Stimulated activated naive CD8-positive, alpha-beta T cell treated with anti-CD3 and anti-CD28 coated beads, Interleukin-15, amount 100 ng/mL, for 72 hours (primary cell): ENCODE data around the gene WNT3A.

Source experiments
- ATAC-seq: fragments of 150-1000 bp; cut with Tn5 transposase; 2 replicates; pipeline ENCODE4 v1.10.0; 2021; ENCODE audit warnings: mild to moderate bottlenecking, moderate library complexity
- DNase-seq, 2 donors: peaks; one replicate each; pipeline ENCODE4 v3.0.0; 2021 to 2022
- H3K27ac Mint-ChIP-seq, 2 donors: one replicate each; pipeline ENCODE4 v1.8.0; 2022; ENCODE audit warnings: mild to moderate bottlenecking in 2 of 2, mixed read lengths in 2 of 2, moderate library complexity in 2 of 2
- H3K27me3 Mint-ChIP-seq: one replicate; pipeline ENCODE4 v1.8.0; 2022; ENCODE audit warnings: mixed read lengths
- H3K4me1 Mint-ChIP-seq: one replicate; pipeline ENCODE4 v1.8.0; 2022; ENCODE audit warnings: mild to moderate bottlenecking, mixed read lengths
- H3K4me3 Mint-ChIP-seq, 2 donors: one replicate each; pipeline ENCODE4 v1.8.0; 2022; ENCODE audit warnings: mild to moderate bottlenecking in 2 of 2, mixed read lengths in 2 of 2, moderate library complexity in 1 of 2
- H3K9me3 Mint-ChIP-seq, 2 donors: one replicate each; pipeline ENCODE4 v1.8.0; 2022; ENCODE audit warnings: mixed read lengths in 2 of 2

The WNT3A gene

DNA sequence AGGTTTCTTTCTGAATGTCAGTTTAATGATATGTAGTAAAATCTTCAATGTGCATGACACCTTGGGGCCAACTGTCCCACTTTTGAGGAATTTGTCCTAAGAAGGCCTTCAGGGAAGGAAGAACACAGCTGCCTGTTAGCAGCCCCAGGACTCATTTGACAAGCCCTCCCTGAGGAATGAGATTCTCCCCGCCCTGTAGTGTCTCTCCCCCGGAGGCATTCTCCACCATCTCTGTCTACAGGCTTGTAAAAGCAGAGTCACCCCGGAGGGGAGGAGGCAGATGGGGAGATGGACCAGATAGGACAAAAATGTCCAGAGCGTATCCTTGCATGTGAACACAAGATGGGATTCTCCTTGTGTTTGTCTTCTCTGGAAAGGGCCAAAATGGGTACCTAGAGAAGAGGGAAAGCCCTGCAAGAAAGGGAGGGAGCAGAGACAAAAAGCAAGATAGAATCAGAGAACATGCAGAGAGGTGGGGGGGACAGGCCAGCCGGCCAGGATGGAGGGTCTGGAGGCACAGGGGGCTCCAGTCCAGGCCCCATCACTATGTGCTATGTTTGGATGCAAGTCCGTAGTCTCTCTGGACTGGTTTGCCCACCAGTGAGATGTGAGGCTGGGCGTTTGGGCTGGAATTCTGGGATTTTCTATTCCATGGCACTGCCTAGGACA lies 12.0 kb upstream of the WNT3A start:
- Mint-ChIP-seq H3K4me1 (no peaks in the 10 kb centered on the region), H3K9me3 (peaks cover 29 to 34% of the 10 kb centered on the region in 2 donors), H3K27me3 (peaks cover 33% of the 10 kb centered on the region), H3K27ac (peak overlapping the region in 1 of 2 donors; percentile 4), H3K4me3 (no peak overlapping the region)
- ATAC-seq: no peak
- DNase-seq: no peak

- DNase-seq: no peak
- H3K27me3 Mint-ChIP-seq: peaks cover 35% of the 10 kb centered on the region
- no peak overlapping the region for H3K27ac Mint-ChIP-seq
- no peak overlapping the region for H3K4me3 Mint-ChIP-seq
- H3K4me1 Mint-ChIP-seq: no peaks in the 10 kb centered on the region
- peaks cover 29 to 34% of the 10 kb centered on the region in 2 donors for H3K9me3 Mint-ChIP-seq
- no peak for ATAC-seq
Observed at GRCh38 chr1:227996187-227996950, 10.4 kb upstream of the WNT3A start.

DNA sequence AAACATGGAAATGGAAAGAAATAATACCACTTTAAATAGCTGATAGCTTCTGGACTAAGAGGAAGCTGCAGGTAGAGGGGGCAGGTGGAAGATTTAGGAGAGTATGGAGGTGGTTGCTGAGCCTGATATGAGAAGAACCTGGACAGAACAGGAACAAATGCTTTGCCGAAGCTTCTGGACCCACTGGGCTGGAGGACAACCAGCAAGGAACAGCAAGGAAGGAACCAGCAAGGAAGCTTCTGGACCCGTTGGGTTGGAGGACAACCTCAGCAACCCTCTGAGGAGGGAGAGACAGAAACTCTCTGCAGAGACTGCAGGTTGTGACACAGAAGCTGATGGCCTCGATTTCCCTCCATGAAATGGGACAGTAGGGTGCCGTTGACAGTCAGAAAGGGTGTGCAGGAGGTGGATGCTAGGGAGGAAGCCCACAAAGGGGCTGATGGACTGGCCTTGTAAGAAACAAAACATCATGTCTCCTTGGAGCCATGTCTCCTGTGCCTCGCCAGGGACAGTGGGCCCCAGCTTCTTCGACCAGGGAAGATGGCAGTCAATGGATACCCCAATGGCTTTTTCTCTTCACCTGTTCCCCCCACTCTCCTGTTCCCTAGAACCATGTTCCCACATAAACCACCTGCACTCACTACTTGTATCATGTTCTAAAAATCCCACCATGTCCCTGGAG lies 8.3 kb upstream of the WNT3A start:
- no peak overlapping the region for H3K4me3 Mint-ChIP-seq
- H3K27me3 Mint-ChIP-seq: peaks cover 52% of the 10 kb centered on the region
- H3K4me1 Mint-ChIP-seq: no peaks in the 10 kb centered on the region
- no peak for ATAC-seq
- H3K9me3 Mint-ChIP-seq: peaks cover 28 to 29% of the 10 kb centered on the region in 2 donors
- DNase-seq: no peak
- H3K27ac Mint-ChIP-seq: no peak overlapping the region

- Mint-ChIP-seq H3K27me3 (peaks cover 59% of the 10 kb centered on the region), H3K27ac (no peak overlapping the region), H3K4me3 (no peak overlapping the region), H3K9me3 (peaks cover 28 to 29% of the 10 kb centered on the region in 2 donors), H3K4me1 (peaks cover 4% of the 10 kb centered on the region)
- DNase-seq: peak; percentile 75 to 82
- peak; percentile 96 for ATAC-seq
Observed at GRCh38 chr1:227999056-227999930, 7.5 kb upstream of the WNT3A start.

GRCh38 chr1:228000416-228000815 lies 6.4 kb upstream of the WNT3A start:
- no peak overlapping the region for H3K4me3 Mint-ChIP-seq
- peaks cover 21 to 29% of the 10 kb centered on the region in 2 donors for H3K9me3 Mint-ChIP-seq
- peaks cover 15% of the 10 kb centered on the region for H3K4me1 Mint-ChIP-seq
- DNase-seq (no peak), ATAC-seq (no peak)
- H3K27ac Mint-ChIP-seq: no peak overlapping the region
- H3K27me3 Mint-ChIP-seq: peaks cover 63% of the 10 kb centered on the region

GRCh38 chr1:228000836-228001563 lies 5.8 kb upstream of the WNT3A start:
- peaks cover 20 to 24% of the 10 kb centered on the region in 2 donors for H3K9me3 Mint-ChIP-seq
- no peak overlapping the region for H3K27ac Mint-ChIP-seq
- ATAC-seq: no peak

GRCh38 chr1:228001738-228002535 lies 4.9 kb upstream of the WNT3A start:
- no peak overlapping the region for H3K4me3 Mint-ChIP-seq
- no peak overlapping the region for H3K27ac Mint-ChIP-seq
- peaks cover 24% of the 10 kb centered on the region for H3K4me1 Mint-ChIP-seq
- H3K27me3 Mint-ChIP-seq: peaks cover 74% of the 10 kb centered on the region
- ATAC-seq (no peak), DNase-seq (no peak)
- H3K9me3 Mint-ChIP-seq: peaks cover 11 to 15% of the 10 kb centered on the region in 2 donors

More at GRCh38 chr1:228000836-228001563, 5.8 kb upstream of the WNT3A start:
- peaks cover 68% of the 10 kb centered on the region for H3K27me3 Mint-ChIP-seq
- DNase-seq: no peak
- H3K4me3 Mint-ChIP-seq: no peak overlapping the region
- peaks cover 21% of the 10 kb centered on the region for H3K4me1 Mint-ChIP-seq

DNA sequence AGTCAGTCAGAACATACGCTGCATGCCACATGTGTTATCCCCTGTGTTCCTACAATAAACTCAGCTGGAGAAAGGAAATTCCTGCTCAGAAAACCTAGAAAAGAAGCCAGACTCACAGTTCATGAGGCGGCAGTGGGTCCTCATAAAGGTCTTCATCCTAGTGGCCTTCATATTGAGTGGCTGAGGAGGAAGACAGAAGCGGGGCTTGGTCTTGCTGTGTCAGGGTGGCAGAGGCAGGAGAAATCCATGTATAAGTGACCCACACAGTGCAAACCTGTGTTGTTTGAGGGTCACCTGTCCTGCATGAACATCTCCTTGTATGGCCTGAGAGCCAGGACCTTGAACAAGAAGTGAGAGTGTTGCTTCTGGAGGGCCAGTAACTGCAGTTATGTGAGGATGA lies 4.0 kb upstream of the WNT3A start:
- Mint-ChIP-seq H3K4me1 (peaks cover 24% of the 10 kb centered on the region), H3K27me3 (peaks cover 82% of the 10 kb centered on the region), H3K4me3 (no peak overlapping the region), H3K9me3 (peaks cover 8% of the 10 kb centered on the region in 2 donors), H3K27ac (no peak overlapping the region)
- no peak for DNase-seq
- no peak for ATAC-seq

- peaks cover 83% of the 10 kb centered on the region for H3K27me3 Mint-ChIP-seq
- ATAC-seq (no peak), DNase-seq (no peak)
- H3K4me1 Mint-ChIP-seq: peaks cover 33% of the 10 kb centered on the region
- no peak overlapping the region for H3K4me3 Mint-ChIP-seq
- no peaks in the 10 kb centered on the region for H3K9me3 Mint-ChIP-seq
- peak overlapping the region in 1 of 2 donors; percentile 76 for H3K27ac Mint-ChIP-seq
Observed at GRCh38 chr1:228003461-228004330, 3.1 kb upstream of the WNT3A start.

- peaks cover 40% of the 10 kb centered on the region for H3K4me1 Mint-ChIP-seq
- H3K4me3 Mint-ChIP-seq: peak overlapping the region in 1 of 2 donors; percentile 44
- ATAC-seq: peak; percentile 52
- H3K27ac Mint-ChIP-seq: no peak overlapping the region
- peak in 1 of 2 donors; percentile 30 for DNase-seq
- H3K27me3 Mint-ChIP-seq: peaks cover 90% of the 10 kb centered on the region
- no peaks in the 10 kb centered on the region for H3K9me3 Mint-ChIP-seq
Observed at GRCh38 chr1:228004331-228004855, 2.4 kb upstream of the WNT3A start.

- H3K9me3 Mint-ChIP-seq: no peaks in the 10 kb centered on the region
- H3K27ac Mint-ChIP-seq: no peak overlapping the region
- peak; percentile 13 for ATAC-seq
- DNase-seq: no peak
- H3K4me3 Mint-ChIP-seq: peak overlapping the region in 1 of 2 donors; percentile 44
- peaks cover 45% of the 10 kb centered on the region for H3K4me1 Mint-ChIP-seq
- peaks cover 93% of the 10 kb centered on the region for H3K27me3 Mint-ChIP-seq
Observed at GRCh38 chr1:228004856-228005462, 1.8 kb upstream of the WNT3A start.

DNA sequence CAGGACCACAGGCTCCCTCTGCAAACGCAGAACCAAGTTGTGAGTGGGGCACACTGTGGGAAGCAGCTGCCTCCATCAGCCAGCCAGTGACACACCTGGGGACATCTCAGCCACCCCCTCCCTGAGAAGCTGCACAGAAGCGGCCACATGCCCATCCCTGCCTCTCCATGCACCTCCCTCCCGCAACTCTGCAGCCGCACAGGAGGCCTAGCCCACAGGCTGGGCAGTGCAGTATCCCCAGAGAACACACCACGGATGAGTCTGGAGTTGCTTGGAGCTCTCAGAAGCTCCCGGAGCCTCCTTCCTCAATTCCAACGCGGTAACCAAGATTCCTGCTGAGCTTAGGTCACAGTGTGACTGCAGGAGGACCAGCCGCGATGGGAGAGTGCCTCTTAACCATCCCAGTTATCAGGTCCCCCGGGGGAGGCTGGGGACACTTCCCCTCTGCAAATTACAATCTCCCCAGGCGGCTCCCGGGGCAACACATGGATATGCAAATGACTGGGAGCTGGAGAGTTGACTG lies 1.2 kb upstream of the WNT3A start:
- Mint-ChIP-seq H3K9me3 (no peaks in the 10 kb centered on the region), H3K4me3 (peak overlapping the region in 1 of 2 donors; percentile 17), H3K4me1 (peaks cover 45% of the 10 kb centered on the region), H3K27ac (no peak overlapping the region), H3K27me3 (peaks cover 92% of the 10 kb centered on the region)
- DNase-seq: no peak
- no peak for ATAC-seq
